BLaER1 treated with 17β-estradiol and CSF1 and Interleukin-3, amounts not matched to agents 10 nM and 100 nM (cell line): ENCODE measurements around the gene MAPK4.
A peak's percentile ranks its signal among the peaks of the same experiment; 100 is the strongest.

Source experiments
- H3K27ac ChIP-seq, 11 experiments: shearing (Covaris generic); formaldehyde crosslinking; 2 replicates each; pipeline ENCODE4 v1.8.1; 2022
- H3K27me3 ChIP-seq, 11 experiments: shearing (Covaris generic); formaldehyde crosslinking; 2 replicates each; pipeline ENCODE4 v1.8.1; 2022
- H3K36me3 ChIP-seq, 11 experiments: shearing (Covaris generic); formaldehyde crosslinking; 2 replicates each; pipeline ENCODE4 v1.8.1; 2022
- H3K4me1 ChIP-seq, 10 experiments: shearing (Covaris generic); formaldehyde crosslinking; 2 replicates each; pipeline ENCODE4 v1.8.1; 2022
- H3K4me2 ChIP-seq, 11 experiments: shearing (Covaris generic); formaldehyde crosslinking; 2 replicates each; pipeline ENCODE4 v1.8.1; 2022
- H3K4me3 ChIP-seq, 10 experiments: shearing (Covaris generic); formaldehyde crosslinking; 2 replicates each; pipeline ENCODE4 v1.8.1; 2022
- H3K9ac ChIP-seq, 11 experiments: shearing (Covaris generic); formaldehyde crosslinking; 2 replicates each; pipeline ENCODE4 v1.8.1; 2022
- H3K9me3 ChIP-seq, 11 experiments: shearing (Covaris generic); formaldehyde crosslinking; replicated peaks in 1 of 11; 2 replicates each; pipeline ENCODE4 v1.8.1; 2022
- H4K20me1 ChIP-seq, 11 experiments: shearing (Covaris generic); formaldehyde crosslinking; 2 replicates each; pipeline ENCODE4 v1.8.1; 2022
- Cebpa-rat ChIP-seq, 11 experiments: shearing (Covaris generic); IDR thresholded peaks; 2 replicates each; pipeline ENCODE4 v1.8.1; 2022

Gene MAPK4

GRCh38 chr18:50671376-50671775 is 111.5 kb downstream of the MAPK4 start:
- H3K9ac ChIP-seq = peak overlapping the region in 4 of 11 experiments; percentile 16 to 42 (median 22); a peak in 3 of 22 replicates
- H3K27ac ChIP-seq = peak overlapping the region in 4 of 11 experiments; percentile 71 to 76 (median 72); a peak in 7 of 22 replicates
- no peak overlapping the region for H3K4me3 ChIP-seq
- H3K4me1 ChIP-seq = peaks cover 42 to 93% (median 79%) of the 10 kb centered on the region in 10 experiments
- H3K27me3 ChIP-seq = no peaks in the 10 kb centered on the region
- peaks cover 8 to 27% (median 21%) of the 10 kb centered on the region in 11 experiments; a peak in 20 of 22 replicates for H3K9me3 ChIP-seq
- no peaks in the 10 kb centered on the region for H3K36me3 ChIP-seq
- no peaks in the 10 kb centered on the region for H4K20me1 ChIP-seq
- TF ChIP-seq Cebpa-rat (IDR thresholded peaks at IDR 0.05) = no peak
- H3K4me2 ChIP-seq = peak overlapping the region; percentile 61 to 91 (median 79)

DNA sequence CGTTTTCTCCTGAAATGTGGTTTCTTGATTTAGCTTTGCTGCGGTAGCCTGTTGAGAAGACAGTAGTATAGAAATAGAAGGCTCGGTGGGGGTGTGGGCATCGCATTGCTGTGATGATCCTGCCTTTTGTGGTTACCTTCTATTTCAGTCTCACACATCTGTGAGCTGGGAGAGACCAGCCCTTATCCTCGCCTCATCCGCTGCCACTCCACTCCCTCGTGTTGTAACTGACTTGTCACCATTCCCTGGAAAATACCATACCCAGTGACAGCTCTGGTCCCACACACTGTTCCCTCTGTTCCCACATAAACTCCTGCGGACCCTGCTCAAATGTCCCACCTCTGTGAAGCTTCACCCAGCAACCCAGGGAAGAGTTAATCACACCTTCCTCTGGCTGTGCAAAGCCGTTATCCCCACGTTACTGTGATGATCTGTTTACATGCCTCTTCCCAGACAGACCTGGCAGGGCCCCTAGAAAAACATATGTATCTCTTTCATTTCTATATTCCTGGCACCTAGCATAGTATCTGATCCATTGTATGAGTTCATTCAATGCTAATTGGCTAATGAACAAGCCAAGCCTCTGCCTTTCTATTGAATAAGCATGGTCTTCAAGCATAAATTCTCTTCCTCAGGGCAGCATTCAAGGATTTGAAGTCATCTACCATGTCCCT is 114.6 kb downstream of the MAPK4 start:
- Histone ChIP-seq H3K4me3 (peak overlapping the region in 4 of 10 experiments; percentile 8 to 27 (median 13); a peak in 3 of 20 replicates), H3K27ac (peak overlapping the region in 7 of 11 experiments; percentile 15 to 73 (median 57); a peak in 9 of 22 replicates), H3K4me1 (peaks cover 42 to 67% (median 59%) of the 10 kb centered on the region in 10 experiments), H3K9ac (peak overlapping the region in 5 of 11 experiments; percentile 6 to 55 (median 40); a peak in 8 of 22 replicates), H3K4me2 (peak overlapping the region; percentile 61 to 91 (median 79)), H4K20me1 (no peaks in the 10 kb centered on the region), H3K27me3 (no peaks in the 10 kb centered on the region), H3K36me3 (no peaks in the 10 kb centered on the region), H3K9me3 (peaks cover 0 to 41% (median 27%) of the 10 kb centered on the region in 11 experiments; a peak in 19 of 22 replicates)
- TF ChIP-seq Cebpa-rat (IDR thresholded peaks at IDR 0.05) = no peak

DNA sequence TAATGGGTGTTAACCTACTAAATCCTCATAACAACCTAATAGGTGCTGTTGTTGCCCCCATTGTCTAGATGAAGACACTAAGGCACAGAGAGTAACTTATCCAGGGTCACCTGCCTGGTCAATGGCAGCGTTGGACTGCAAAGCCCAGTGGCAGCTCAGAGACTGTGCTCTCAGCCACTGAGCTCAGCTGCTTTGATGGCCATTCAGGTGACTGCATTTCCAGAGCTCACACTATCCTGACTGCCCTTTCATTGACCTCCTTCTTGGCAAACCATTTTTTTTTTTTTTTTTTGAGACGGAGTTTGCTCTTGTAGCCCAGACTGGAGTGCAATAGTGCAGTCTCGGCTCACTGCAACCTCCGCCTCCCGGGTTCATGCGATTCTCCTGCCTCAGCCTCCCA is 115.2 kb downstream of the MAPK4 start:
- TF ChIP-seq Cebpa-rat (IDR thresholded peaks at IDR 0.05) = no peak
- Histone ChIP-seq H4K20me1 (no peaks in the 10 kb centered on the region), H3K4me1 (peaks cover 42 to 65% (median 54%) of the 10 kb centered on the region in 10 experiments), H3K27me3 (no peaks in the 10 kb centered on the region), H3K27ac (peak overlapping the region in 6 of 11 experiments; percentile 16 to 73 (median 56); a peak in 7 of 22 replicates), H3K36me3 (no peaks in the 10 kb centered on the region), H3K4me3 (no peak overlapping the region), H3K9me3 (peaks cover 0 to 40% (median 26%) of the 10 kb centered on the region in 11 experiments; a peak in 19 of 22 replicates), H3K4me2 (peak overlapping the region in 10 of 11 experiments; percentile 61 to 91 (median 80); a peak in 18 of 22 replicates), H3K9ac (peak overlapping the region in 2 of 11 experiments; percentile 48 to 55; a peak in 2 of 22 replicates)

DNA sequence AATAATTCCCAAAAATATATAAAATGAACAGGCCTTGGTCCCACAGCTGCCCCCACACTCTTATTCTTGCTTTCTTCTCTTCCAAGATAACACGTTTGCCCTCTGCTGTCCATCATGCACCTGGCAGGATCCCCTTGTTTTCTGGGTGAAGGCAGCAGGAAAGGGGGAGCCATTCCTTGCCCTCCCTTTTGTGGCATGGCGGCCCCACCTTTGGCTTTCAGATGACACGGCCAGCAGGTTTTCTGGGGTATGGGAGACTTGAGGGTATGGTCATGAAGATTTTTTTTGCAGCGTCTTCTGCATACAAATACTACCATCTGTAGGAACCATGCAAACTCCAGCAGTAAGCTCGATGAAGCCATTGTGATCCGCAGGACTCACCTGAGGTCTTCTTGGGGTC is 118.8 kb downstream of the MAPK4 start:
- TF ChIP-seq Cebpa-rat (IDR thresholded peaks at IDR 0.05) = no peak
- Histone ChIP-seq H3K4me2 (no peak overlapping the region), H3K36me3 (no peaks in the 10 kb centered on the region), H4K20me1 (no peaks in the 10 kb centered on the region), H3K4me1 (peaks cover 11 to 36% (median 18%) of the 10 kb centered on the region in 10 experiments), H3K4me3 (no peak overlapping the region), H3K27me3 (no peaks in the 10 kb centered on the region), H3K27ac (no peak overlapping the region), H3K9ac (no peak overlapping the region), H3K9me3 (peaks cover 0 to 40% (median 25%) of the 10 kb centered on the region in 11 experiments; a peak in 18 of 22 replicates)

DNA sequence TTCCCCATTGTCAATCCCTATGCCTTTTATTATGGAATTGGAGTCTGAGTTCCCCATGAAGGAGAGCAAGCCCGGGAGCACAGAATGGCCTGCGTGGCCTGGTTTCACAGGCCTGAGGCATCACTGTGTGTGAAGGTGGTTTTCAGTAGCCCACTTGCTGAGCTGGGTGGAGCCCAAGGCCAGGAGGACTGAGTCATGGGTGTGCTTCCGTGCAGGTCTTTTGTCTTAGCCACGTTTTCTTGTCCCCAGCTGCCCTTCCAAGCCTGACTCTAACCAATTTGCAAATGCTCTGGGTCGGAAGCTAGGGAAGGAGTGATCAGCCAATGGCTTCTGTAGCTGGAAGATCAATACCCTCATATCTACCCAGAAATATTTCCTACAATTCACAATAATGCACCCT is 119.2 kb downstream of the MAPK4 start:
- Histone ChIP-seq H3K4me3 (no peak overlapping the region), H3K4me2 (no peak overlapping the region), H3K9ac (no peak overlapping the region), H3K27me3 (no peaks in the 10 kb centered on the region), H3K9me3 (peaks cover 0 to 40% (median 25%) of the 10 kb centered on the region in 11 experiments; a peak in 18 of 22 replicates), H3K36me3 (no peaks in the 10 kb centered on the region), H4K20me1 (no peaks in the 10 kb centered on the region), H3K4me1 (peaks cover 7 to 32% (median 14%) of the 10 kb centered on the region in 10 experiments), H3K27ac (no peak overlapping the region)
- TF ChIP-seq Cebpa-rat (IDR thresholded peaks at IDR 0.05) = no peak

GRCh38 chr18:50679656-50680055 is 119.8 kb downstream of the MAPK4 start:
- H3K27me3 ChIP-seq = no peaks in the 10 kb centered on the region
- H3K4me3 ChIP-seq = no peak overlapping the region
- no peaks in the 10 kb centered on the region for H3K36me3 ChIP-seq
- peaks cover under 1 to 26% (median 8%) of the 10 kb centered on the region in 10 experiments; a peak in 18 of 20 replicates for H3K4me1 ChIP-seq
- H4K20me1 ChIP-seq = no peaks in the 10 kb centered on the region
- H3K9me3 ChIP-seq = peaks cover 0 to 40% (median 25%) of the 10 kb centered on the region in 11 experiments; a peak in 18 of 22 replicates
- no peak overlapping the region for H3K4me2 ChIP-seq
- no peak overlapping the region for H3K9ac ChIP-seq
- TF ChIP-seq Cebpa-rat (IDR thresholded peaks at IDR 0.05) = no peak
- no peak overlapping the region for H3K27ac ChIP-seq

DNA sequence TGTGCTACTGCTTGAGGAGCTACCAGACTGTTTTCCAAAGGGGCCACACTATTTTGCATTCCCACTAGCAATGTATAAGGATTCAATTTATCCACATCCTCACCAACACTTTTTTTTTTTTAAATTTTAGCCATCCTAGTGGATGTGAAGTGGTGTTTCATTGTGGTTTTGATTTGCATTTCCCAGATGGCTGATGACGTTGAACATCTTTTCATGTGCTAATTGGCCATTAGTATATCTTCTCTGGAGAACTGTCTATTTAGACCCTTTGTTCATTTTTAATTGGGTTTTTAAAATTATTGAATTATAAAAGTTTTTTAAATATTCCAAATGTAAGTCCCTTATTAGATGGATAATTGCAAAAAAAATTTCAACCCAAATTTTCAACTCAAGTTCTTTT is 121.1 kb downstream of the MAPK4 start:
- no peaks in the 10 kb centered on the region for H3K36me3 ChIP-seq
- H3K27me3 ChIP-seq = no peaks in the 10 kb centered on the region
- no peak for TF ChIP-seq Cebpa-rat (IDR thresholded peaks at IDR 0.05)
- peaks cover 0 to 40% (median 25%) of the 10 kb centered on the region in 11 experiments; a peak in 18 of 22 replicates for H3K9me3 ChIP-seq
- no peaks in the 10 kb centered on the region for H4K20me1 ChIP-seq
- H3K4me2 ChIP-seq = no peak overlapping the region
- H3K4me3 ChIP-seq = no peak overlapping the region
- H3K9ac ChIP-seq = no peak overlapping the region
- H3K4me1 ChIP-seq = peaks cover 0 to 13% (median 0%) of the 10 kb centered on the region in 10 experiments; a peak in 5 of 20 replicates
- H3K27ac ChIP-seq = no peak overlapping the region

DNA sequence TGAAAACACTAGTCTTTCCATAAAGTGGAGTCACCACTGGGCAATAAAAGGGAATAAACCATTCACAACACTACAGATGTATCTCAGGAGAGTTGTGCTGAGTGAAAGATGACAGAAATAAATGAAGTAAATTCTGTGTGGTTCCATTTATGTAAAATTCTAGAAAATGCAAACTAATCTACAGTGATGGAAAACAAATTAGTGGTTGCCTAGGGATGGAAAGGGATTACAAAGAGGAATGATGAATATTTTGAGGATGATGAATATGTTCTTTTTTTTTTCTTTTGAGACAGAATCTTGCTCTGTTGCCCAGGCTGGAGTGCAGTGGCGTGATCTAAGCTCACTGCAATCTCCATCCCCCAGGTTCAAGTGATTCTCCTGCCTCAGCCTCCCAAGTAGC is 123.0 kb downstream of the MAPK4 start:
- Histone ChIP-seq H3K36me3 (no peaks in the 10 kb centered on the region), H4K20me1 (no peaks in the 10 kb centered on the region), H3K4me2 (no peak overlapping the region), H3K9me3 (peaks cover 0 to 21% (median 13%) of the 10 kb centered on the region in 11 experiments; a peak in 14 of 22 replicates), H3K9ac (no peak overlapping the region), H3K4me1 (peaks cover 0 to 7% (median 0%) of the 10 kb centered on the region in 10 experiments; a peak in 3 of 20 replicates), H3K4me3 (no peak overlapping the region), H3K27ac (no peak overlapping the region), H3K27me3 (no peaks in the 10 kb centered on the region)
- no peak for TF ChIP-seq Cebpa-rat (IDR thresholded peaks at IDR 0.05)

DNA sequence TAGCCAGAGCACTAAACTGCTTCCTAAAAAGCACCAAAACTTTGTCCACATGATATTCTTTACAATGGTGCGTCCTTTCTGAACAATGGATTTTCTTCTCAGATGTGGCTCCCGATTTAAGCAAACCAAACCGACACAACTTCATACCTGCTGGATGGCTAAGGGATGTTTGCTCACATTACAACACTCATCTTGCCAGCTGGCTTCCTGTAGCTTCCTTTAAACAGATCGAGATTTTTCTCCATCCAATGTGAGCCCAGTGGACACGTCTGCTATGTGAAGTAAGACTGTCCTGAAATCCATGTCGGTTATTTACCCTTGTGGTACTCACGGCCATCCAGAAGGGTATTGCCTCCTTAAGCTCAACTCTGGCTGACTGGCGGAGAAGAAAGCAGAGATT is 126.5 kb downstream of the MAPK4 start:
- no peak for TF ChIP-seq Cebpa-rat (IDR thresholded peaks at IDR 0.05)
- Histone ChIP-seq H3K4me2 (no peak overlapping the region), H3K27ac (no peak overlapping the region), H3K9ac (no peak overlapping the region), H3K27me3 (no peaks in the 10 kb centered on the region), H3K4me1 (peaks cover 0 to 3% (median 0%) of the 10 kb centered on the region in 10 experiments; a peak in 1 of 20 replicates), H3K36me3 (no peaks in the 10 kb centered on the region), H4K20me1 (no peaks in the 10 kb centered on the region), H3K9me3 (no peaks in the 10 kb centered on the region), H3K4me3 (no peak overlapping the region)
